ENCODE measurements around the gene NDUFS7. TPM values are rescaled to one million over a fixed set of nuclear protein-coding genes. Genes with fewer than 3 reads are reported as not detected.

NDUFS7 gene
- total RNA-seq, 2 donors from 2014 or later: 147 to 202 TPM

- WGBS: 92% methylated on average over 39 of the region's 39 CpGs
Measured at GRCh38 chr19:1389033-1389940, 5.6 kb downstream of the NDUFS7 start.

GRCh38 chr19:1390890-1391423 lies 7.2 kb downstream of the NDUFS7 start:
- Histone ChIP-seq H3K4me1 (replicated peaks) (no peaks in the 10 kb centered on the region), H3K9me3 (no peaks in the 10 kb centered on the region), H3K4me3 (no peak overlapping the region), H3K27me3 (replicated peaks; ENCODE audit: insufficient read depth) (no peaks in the 10 kb centered on the region), H3K36me3 (peaks cover 0 to 4% of the 10 kb centered on the region in 2 donors), H3K27ac (no peak overlapping the region)
- WGBS: 94% methylated on average over 42 of the region's 42 CpGs
- TF ChIP-seq POLR2AphosphoS5 (IDR thresholded peaks at IDR 0.05): no peak
- TF ChIP-seq CTCF (IDR thresholded peaks at IDR 0.05): no peak
- no peak for TF ChIP-seq POLR2A (IDR thresholded peaks at IDR 0.05)
- DNase-seq (ENCODE audit: low spot score): no peak
- intact Hi-C loops (cut with DNase I): no loop called here

More at GRCh38 chr19:1389033-1389940, 5.6 kb downstream of the NDUFS7 start:
- Histone ChIP-seq H3K27me3 (replicated peaks; ENCODE audit: insufficient read depth) (no peaks in the 10 kb centered on the region), H3K4me3 (no peak overlapping the region), H3K36me3 (peaks cover 0 to 4% of the 10 kb centered on the region in 2 donors), H3K4me1 (replicated peaks) (peaks cover 9% of the 10 kb centered on the region), H3K27ac (no peak overlapping the region), H3K9me3 (no peaks in the 10 kb centered on the region)
- no peak for TF ChIP-seq CTCF (IDR thresholded peaks at IDR 0.05)
- no peak for TF ChIP-seq POLR2A (IDR thresholded peaks at IDR 0.05)
- TF ChIP-seq POLR2AphosphoS5 (IDR thresholded peaks at IDR 0.05): no peak
- no peak for DNase-seq (ENCODE audit: low spot score)
- intact Hi-C loops (cut with DNase I): no loop called here

GRCh38 chr19:1392407-1392806 lies 8.7 kb downstream of the NDUFS7 start:
- no peak for DNase-seq (ENCODE audit: low spot score)
- intact Hi-C loops (cut with DNase I): no loop called here
- Histone ChIP-seq H3K4me1 (replicated peaks) (no peaks in the 10 kb centered on the region), H3K4me3 (no peak overlapping the region), H3K36me3 (peaks cover 0 to 4% of the 10 kb centered on the region in 2 donors), H3K9me3 (no peaks in the 10 kb centered on the region), H3K27me3 (replicated peaks; ENCODE audit: insufficient read depth) (no peaks in the 10 kb centered on the region), H3K27ac (no peak overlapping the region)
- TF ChIP-seq CTCF (IDR thresholded peaks at IDR 0.05) (no peak), POLR2AphosphoS5 (IDR thresholded peaks at IDR 0.05) (no peak), POLR2A (IDR thresholded peaks at IDR 0.05) (no peak)
- WGBS: 98% methylated on average over 15 of the region's 15 CpGs

- Histone ChIP-seq H3K4me1 (replicated peaks) (no peaks in the 10 kb centered on the region), H3K27me3 (replicated peaks; ENCODE audit: insufficient read depth) (no peaks in the 10 kb centered on the region), H3K36me3 (peaks cover 0 to 4% of the 10 kb centered on the region in 2 donors), H3K27ac (no peak overlapping the region), H3K9me3 (no peaks in the 10 kb centered on the region), H3K4me3 (no peak overlapping the region)
- intact Hi-C loops (cut with DNase I): no loop called here
- no peak for DNase-seq (ENCODE audit: low spot score)
- no peak for TF ChIP-seq POLR2AphosphoS5 (IDR thresholded peaks at IDR 0.05)
- TF ChIP-seq POLR2A (IDR thresholded peaks at IDR 0.05): no peak
- 88% methylated on average over 21 of the region's 37 CpGs for WGBS
Measured at GRCh38 chr19:1392939-1393530, 9.3 kb downstream of the NDUFS7 start.

GRCh38 chr19:1393841-1394240 lies 10.1 kb downstream of the NDUFS7 start:
- Histone ChIP-seq H3K9me3 (no peaks in the 10 kb centered on the region), H3K4me3 (no peak overlapping the region), H3K4me1 (replicated peaks) (no peaks in the 10 kb centered on the region), H3K36me3 (peaks cover 0 to 4% of the 10 kb centered on the region in 2 donors), H3K27ac (no peak overlapping the region), H3K27me3 (replicated peaks; ENCODE audit: insufficient read depth) (no peaks in the 10 kb centered on the region)
- WGBS: 68% methylated on average over 14 of the region's 17 CpGs
- TF ChIP-seq POLR2A (IDR thresholded peaks at IDR 0.05) (no peak), CTCF (IDR thresholded peaks at IDR 0.05) (no peak), POLR2AphosphoS5 (IDR thresholded peaks at IDR 0.05) (no peak)
- intact Hi-C loops (cut with DNase I): no loop called here
- no peak for DNase-seq (ENCODE audit: low spot score)

Measured in prostate gland (tissue), 2 donors.